HEK293 (cell line): ENCODE results near the gene CCDC149.

Experiments used
- CTCF ChIA-PET: fragments of 350-600 bp; formaldehyde crosslinking; extraction: SDS; loops from one replicate; lab custom pipeline; 2021; ENCODE audit warnings: antibody characterized with exemption; lab: Yijun Ruan, JAX
- POLR2A ChIA-PET: fragments of 300-600 bp; formaldehyde crosslinking; extraction: SDS; loops from one replicate; lab custom pipeline; 2020; ENCODE audit warnings: antibody characterized with exemption, inconsistent platforms; lab: Yijun Ruan, JAX
- H3K27ac ChIP-seq: fragments of 200-500 bp; sonication (Bioruptor generic); 2 replicates; pipeline ENCODE4 v1.5.1; 2014; ENCODE audit warnings: low read depth, low read length, control low read depth, inconsistent platforms; ENCODE audit errors: extremely low read depth
- H3K36me3 ChIP-seq, 2 experiments: fragments of 200-500 bp in 1 of 2; sonication (Bioruptor generic) in 1 of 2; 1 replicate in 1 of 2; 2 replicates in 1 of 2; pipeline ENCODE4 v1.5.1; 2014 to 2017; ENCODE audit warnings: inconsistent platforms in 2 of 2, low read length in 2 of 2; ENCODE audit not compliant: control insufficient read depth in 2 of 2, insufficient read depth in 1 of 2
- H3K4me1 ChIP-seq: fragments of 200-500 bp; sonication (Bioruptor generic); 2 replicates; pipeline ENCODE4 v1.5.1; 2014; ENCODE audit warnings: mild to moderate bottlenecking, low read length, inconsistent platforms; ENCODE audit not compliant: control insufficient read depth, insufficient read depth
- H3K4me3 ChIP-seq: 2 replicates; pipeline ENCODE4 v1.5.1; 2011; ENCODE audit warnings: low read depth, mild to moderate bottlenecking, control low read depth, low read length, moderate library complexity
- H3K9me3 ChIP-seq: fragments of 200-500 bp; sonication (Bioruptor generic); 2 replicates; pipeline ENCODE4 v1.5.1; 2014; ENCODE audit warnings: low read depth, low read length, inconsistent platforms; ENCODE audit not compliant: control insufficient read depth, insufficient read depth
- BCL6B ChIP-seq: fragments of 450-650 bp; formaldehyde crosslinking; IDR thresholded peaks from 2 replicates; pipeline ENCODE4 v1.5.1; 2017; ENCODE audit warnings: missing biosample characterization, missing genetic modification characterization
- HOXC10 ChIP-seq: sonication (generic); formaldehyde crosslinking; IDR thresholded peaks from 2 replicates; pipeline ENCODE4 v1.8.1; 2023; ENCODE audit warnings: mild to moderate bottlenecking, missing genetic modification reagents
- RBAK ChIP-seq: fragments of 450-650 bp; formaldehyde crosslinking; IDR thresholded peaks from 2 replicates; pipeline ENCODE4 v1.5.1; 2016; ENCODE audit warnings: missing biosample characterization, missing genetic modification characterization
- REST ChIP-seq: fragments of 450-650 bp; formaldehyde crosslinking; IDR thresholded peaks from 2 replicates; pipeline ENCODE4 v1.5.1; 2016; ENCODE audit warnings: missing biosample characterization, missing genetic modification characterization
- ZBTB17 ChIP-seq: fragments of 450-650 bp; formaldehyde crosslinking; IDR thresholded peaks from 2 replicates; pipeline ENCODE4 v1.5.1; 2016; ENCODE audit warnings: missing biosample characterization, missing genetic modification characterization
- ZBTB44 ChIP-seq: fragments of 450-650 bp; IDR thresholded peaks from 2 replicates; pipeline ENCODE4 v1.5.1; 2018; ENCODE audit warnings: missing biosample characterization, mild to moderate bottlenecking, missing genetic modification characterization
- ZBTB7A ChIP-seq: fragments of 450-650 bp; formaldehyde crosslinking; IDR thresholded peaks from 2 replicates; pipeline ENCODE4 v1.5.1; 2016; ENCODE audit warnings: low read depth, missing biosample characterization, missing genetic modification characterization
- ZIC2 ChIP-seq: fragments of 450-650 bp; formaldehyde crosslinking; IDR thresholded peaks from 2 replicates; pipeline ENCODE4 v1.5.1; 2016; ENCODE audit warnings: missing biosample characterization, missing genetic modification characterization
- ZNF24 ChIP-seq: fragments of 450-650 bp; formaldehyde crosslinking; IDR thresholded peaks from 2 replicates; pipeline ENCODE4 v1.5.1; 2016; ENCODE audit warnings: missing biosample characterization, missing genetic modification characterization
- ZNF248 ChIP-seq: fragments of 450-650 bp; formaldehyde crosslinking; IDR thresholded peaks from 2 replicates; pipeline ENCODE4 v1.5.1; 2017; ENCODE audit warnings: missing biosample characterization, missing genetic modification characterization
- ZNF280C ChIP-seq: fragments of 450-650 bp; formaldehyde crosslinking; IDR thresholded peaks from 2 replicates; pipeline ENCODE4 v1.5.1; 2016; ENCODE audit warnings: missing biosample characterization, missing genetic modification characterization
- ZNF449 ChIP-seq: fragments of 450-650 bp; formaldehyde crosslinking; IDR thresholded peaks from 2 replicates; pipeline ENCODE4 v1.5.1; 2017; ENCODE audit warnings: missing biosample characterization, mild to moderate bottlenecking, missing genetic modification characterization, moderate library complexity
- ZNF488 ChIP-seq: fragments of 450-650 bp; formaldehyde crosslinking; IDR thresholded peaks from 2 replicates; pipeline ENCODE4 v1.5.1; 2016; ENCODE audit warnings: missing biosample characterization, missing genetic modification characterization
- ZNF518A ChIP-seq: fragments of 450-650 bp; formaldehyde crosslinking; conservative IDR thresholded peaks from 2 replicates; pipeline ENCODE4 v1.5.1; 2016; ENCODE audit warnings: low read depth, missing biosample characterization, missing genetic modification characterization
- ZNF654 ChIP-seq: fragments of 450-650 bp; formaldehyde crosslinking; IDR thresholded peaks from 2 replicates; pipeline ENCODE4 v1.5.1; 2016; ENCODE audit warnings: low read depth, missing biosample characterization, missing genetic modification characterization
- ZNF785 ChIP-seq: fragments of 450-650 bp; formaldehyde crosslinking; IDR thresholded peaks from 2 replicates; pipeline ENCODE4 v1.5.1; 2016; ENCODE audit warnings: missing biosample characterization, missing genetic modification characterization

Gene CCDC149

GRCh38 chr4:24843096-24843495, 69.7 kb downstream of the CCDC149 start:
- Histone ChIP-seq H3K4me1 (no peaks in the 10 kb centered on the region), H3K4me3 (no peak overlapping the region), H3K36me3 (no peaks in the 10 kb centered on the region), H3K27ac (no peak overlapping the region), H3K9me3 (no peaks in the 10 kb centered on the region)
- ChIA-PET POLR2A (no interaction called here), CTCF (interaction anchor here (0.6 kb wide), 1 partner anchor 47 kb away, joined by 3 read pairs; no protein-coding TSS in a partner anchor)
- TF ChIP-seq REST = no peak

GRCh38 chr4:24842356-24842755, 70.5 kb downstream of the CCDC149 start:
- Histone ChIP-seq H3K27ac (no peak overlapping the region), H3K36me3 (no peaks in the 10 kb centered on the region), H3K4me3 (no peak overlapping the region), H3K9me3 (no peaks in the 10 kb centered on the region), H3K4me1 (no peaks in the 10 kb centered on the region)
- ChIA-PET CTCF (interaction anchor here (0.6 kb wide), 1 partner anchor 46 kb away, joined by 3 read pairs; no protein-coding TSS in a partner anchor), POLR2A (no interaction called here)
- no peak for TF ChIP-seq ZBTB17 (tag by site-specific recombination)
- TF ChIP-seq ZNF518A (tag by site-specific recombination) = no peak
- no peak for TF ChIP-seq ZNF654 (tag by site-specific recombination)
- no peak for TF ChIP-seq HOXC10 (CRISPR knock-in tag)
- TF ChIP-seq ZBTB7A (tag by site-specific recombination) = no peak
- no peak for TF ChIP-seq ZNF449 (tag by site-specific recombination)
- no peak for TF ChIP-seq ZNF280C (tag by site-specific recombination)
- TF ChIP-seq ZNF488 = no peak
- TF ChIP-seq ZNF248 (tag by site-specific recombination) = no peak
- no peak for TF ChIP-seq ZBTB44 (tag by site-specific recombination)
- TF ChIP-seq ZIC2 = no peak
- TF ChIP-seq RBAK (tag by site-specific recombination) = no peak
- no peak for TF ChIP-seq BCL6B (tag by site-specific recombination)
- no peak for TF ChIP-seq ZNF785
- TF ChIP-seq ZNF24 = no peak
